H1 (cell line): ENCODE data around the gene PCDHGA2. TPM values are rescaled to one million over a fixed set of nuclear protein-coding genes. Genes with fewer than 3 reads are reported as not detected.

ENCODE experiments used
- CTCF ChIA-PET: fragments of 300-600 bp; sonication (Branson Sonifier 250); formaldehyde crosslinking; loops from one replicate; lab custom pipeline; 2021; ENCODE audit not compliant: partially characterized antibody; lab: Charles Lee
- POLR2A ChIA-PET: fragments of 300-600 bp; sonication (Branson Sonifier 250); formaldehyde crosslinking; loops from one replicate; lab custom pipeline; 2021; ENCODE audit warnings: inconsistent platforms; ENCODE audit not compliant: partially characterized antibody; lab: Charles Lee
- DNase-seq, 2 experiments: peaks; one replicate each; pipeline versions ENCODE4 v3.0.0 to v3.0.0-alpha.2; 2010 to 2022; ENCODE audit warnings: low spot score in 2 of 2, low read depth in 1 of 2, mixed read lengths in 1 of 2
- FAIRE-seq: peaks from 2 replicates; lab custom pipeline; 2011; peaks lifted over from hg19 to GRCh38; lab: Jason Lieb, UNC
- H2AFZ ChIP-seq: 2 replicates; pipeline ENCODE4 v1.8.1; 2012; ENCODE audit warnings: low read length, inconsistent platforms
- H2AK5ac ChIP-seq: 2 replicates; pipeline ENCODE4 v1.6.1; 2013; ENCODE audit warnings: low read depth, low read length
- H2BK120ac ChIP-seq: replicated peaks from 2 replicates; pipeline ENCODE3; 2013; ENCODE audit warnings: low read depth, low read length, inconsistent platforms
- H2BK12ac ChIP-seq: 2 replicates; pipeline ENCODE4 v1.6.1; 2013; ENCODE audit warnings: low read depth, low read length
- H2BK15ac ChIP-seq: 2 replicates; pipeline ENCODE4 v1.6.1; 2013; ENCODE audit warnings: low read length
- H2BK20ac ChIP-seq: 2 replicates; pipeline ENCODE4 v1.6.1; 2013; ENCODE audit warnings: low read length
- H2BK5ac ChIP-seq: 2 replicates; pipeline ENCODE4 v1.6.1; 2013; ENCODE audit warnings: low read depth, low read length
- H3K14ac ChIP-seq: 2 replicates; pipeline ENCODE4 v1.6.1; 2013; ENCODE audit warnings: inconsistent platforms; ENCODE audit not compliant: insufficient read length
- H3K18ac ChIP-seq: 2 replicates; pipeline ENCODE4 v1.6.1; 2013; ENCODE audit warnings: low read length; ENCODE audit errors: extremely low read depth
- H3K23ac ChIP-seq: 2 replicates; pipeline ENCODE4 v1.6.1; 2013; ENCODE audit warnings: inconsistent platforms; ENCODE audit not compliant: insufficient read length
- H3K23me2 ChIP-seq: 2 replicates; pipeline ENCODE4 v1.6.1; 2013; ENCODE audit warnings: low read depth, low read length
- H3K27ac ChIP-seq: 2 replicates; pipeline ENCODE4 v1.6.1; 2011; ENCODE audit warnings: low read depth, low read length, inconsistent platforms
- H3K27me3 ChIP-seq, 4 experiments: replicated peaks in 1 of 4; 1 replicate in 1 of 4; 2 replicates in 3 of 4; pipeline versions ENCODE4 v1.6.1 to v1.8.1; 2011 to 2013; ENCODE audit warnings: low read length in 3 of 4, mild to moderate bottlenecking in 3 of 4, inconsistent platforms in 2 of 4, mixed read lengths in 2 of 4, moderate library complexity in 1 of 4; ENCODE audit not compliant: control insufficient read depth in 3 of 4, insufficient read depth in 3 of 4; ENCODE audit errors: extremely low read depth in 1 of 4
- H3K36me3 ChIP-seq, 4 experiments: 2 replicates each; pipeline versions ENCODE4 v1.6.1 to v1.8.1; 2011 to 2013; ENCODE audit warnings: mild to moderate bottlenecking in 4 of 4, low read length in 3 of 4, moderate library complexity in 2 of 4, control low read depth in 1 of 4, inconsistent platforms in 1 of 4; ENCODE audit not compliant: insufficient read depth in 4 of 4, control insufficient read depth in 2 of 4
- H3K4ac ChIP-seq: replicated peaks from 2 replicates; pipeline ENCODE3; 2013; ENCODE audit warnings: low read length, low read depth, mixed read lengths, inconsistent platforms; ENCODE audit not compliant: insufficient read length
- H3K4me1 ChIP-seq, 4 experiments: replicated peaks in 1 of 4; 1 replicate in 1 of 4; 2 replicates in 3 of 4; pipeline versions ENCODE4 v1.6.1 to v1.8.1; 2011 to 2013; ENCODE audit warnings: low read length in 3 of 4, inconsistent platforms in 2 of 4, mixed read lengths in 1 of 4; ENCODE audit not compliant: insufficient read depth in 4 of 4, control insufficient read depth in 3 of 4
- H3K4me2 ChIP-seq, 2 experiments: 2 replicates each; pipeline versions ENCODE4 v1.6.1 to v1.8.1; 2011 to 2013; ENCODE audit warnings: low read depth in 2 of 2, low read length in 2 of 2, control low read depth in 1 of 2, inconsistent platforms in 1 of 2, mild to moderate bottlenecking in 1 of 2; ENCODE audit not compliant: insufficient read depth in 1 of 2
- H3K4me3 ChIP-seq, 4 experiments: fragments of 200-600, 300-600 bp in 1 of 4; sonication (generic), shearing (Covaris generic), sonication (Bioruptor Twin) in 1 of 4; 2 replicates each; pipeline versions ENCODE4 v1.5.1 to v1.8.1; 2011 to 2016; ENCODE audit warnings: low read length in 4 of 4, low read depth in 3 of 4, control low read depth in 2 of 4, inconsistent platforms in 2 of 4, mild to moderate bottlenecking in 2 of 4, mixed read lengths in 1 of 4, moderate library complexity in 1 of 4; ENCODE audit not compliant: insufficient read depth in 2 of 4; ENCODE audit errors: extremely low read depth in 1 of 4
- H3K56ac ChIP-seq: replicated peaks from 2 replicates; pipeline ENCODE3; 2013; ENCODE audit warnings: low read depth, mild to moderate bottlenecking, mixed read lengths, low read length, inconsistent platforms; ENCODE audit not compliant: insufficient read length
- H3K79me1 ChIP-seq: 2 replicates; pipeline ENCODE4 v1.6.1; 2013; ENCODE audit warnings: low read depth, low read length, control low read depth
- H3K79me2 ChIP-seq, 2 experiments: 2 replicates each; pipeline versions ENCODE4 v1.6.1 to v1.8.1; 2012 to 2013; ENCODE audit warnings: low read length in 2 of 2, mild to moderate bottlenecking in 2 of 2, inconsistent platforms in 1 of 2; ENCODE audit not compliant: insufficient read depth in 2 of 2, control insufficient read depth in 1 of 2
- H3K9ac ChIP-seq, 4 experiments: replicated peaks in 1 of 4; 1 replicate in 1 of 4; 2 replicates in 3 of 4; pipeline versions ENCODE4 v1.6.1 to v1.8.1; 2011 to 2013; ENCODE audit warnings: low read depth in 3 of 4, low read length in 3 of 4, control low read depth in 2 of 4, mild to moderate bottlenecking in 2 of 4, moderate library complexity in 2 of 4, inconsistent platforms in 1 of 4; ENCODE audit errors: extremely low read depth in 1 of 4
- H3K9me3 ChIP-seq, 2 experiments: 2 replicates each; pipeline versions ENCODE4 v1.6.1 to v1.8.1; 2012 to 2013; ENCODE audit warnings: mild to moderate bottlenecking in 2 of 2, moderate library complexity in 2 of 2, control low read depth in 1 of 2, inconsistent platforms in 1 of 2, low read depth in 1 of 2, low read length in 1 of 2, mixed read lengths in 1 of 2; ENCODE audit not compliant: insufficient read depth in 2 of 2
- H4K20me1 ChIP-seq, 2 experiments: replicated peaks in 1 of 2; 2 replicates each; pipeline versions ENCODE3 to v1.8.1; 2011 to 2013; ENCODE audit warnings: inconsistent platforms in 2 of 2, low read length in 2 of 2, mild to moderate bottlenecking in 1 of 2; ENCODE audit not compliant: insufficient read depth in 2 of 2, control insufficient read depth in 1 of 2
- H4K5ac ChIP-seq: 2 replicates; pipeline ENCODE4 v1.6.1; 2013; ENCODE audit warnings: low read length, low read depth, mixed read lengths, inconsistent platforms; ENCODE audit not compliant: insufficient read length
- H4K8ac ChIP-seq: 2 replicates; pipeline ENCODE4 v1.8.0; 2013; ENCODE audit warnings: mild to moderate bottlenecking, moderate library complexity, low read length, inconsistent platforms; ENCODE audit not compliant: insufficient read depth; ENCODE audit errors: extremely low read depth
- H4K91ac ChIP-seq: replicated peaks from 2 replicates; pipeline ENCODE3; 2013; ENCODE audit warnings: low read length, mixed read lengths, inconsistent platforms; ENCODE audit not compliant: insufficient read length
- BCL11A ChIP-seq, 2 experiments: IDR thresholded peaks; one replicate each; pipeline ENCODE4 v1.6.1; 2011; ENCODE audit warnings: low read depth in 2 of 2, low read length in 2 of 2, mild to moderate bottlenecking in 2 of 2
- CREB1 ChIP-seq: IDR thresholded peaks from 2 replicates; pipeline ENCODE4 v1.6.1; 2012; ENCODE audit warnings: inconsistent platforms
- E2F6 ChIP-seq: IDR thresholded peaks from 2 replicates; pipeline ENCODE4 v1.6.1; 2012; ENCODE audit warnings: inconsistent platforms
- EZH2 ChIP-seq: fragments of 200-600 bp; sonication (generic); IDR thresholded peaks from 2 replicates; pipeline ENCODE4 v1.7.1; 2012; ENCODE audit warnings: low read depth, mild to moderate bottlenecking, moderate library complexity, low read length, inconsistent platforms; ENCODE audit not compliant: severe bottlenecking
- GABPA ChIP-seq: IDR thresholded peaks from 2 replicates; pipeline ENCODE4 v1.6.1; 2011; ENCODE audit warnings: mild to moderate bottlenecking, low read length, moderate library complexity, borderline replicate concordance; ENCODE audit not compliant: insufficient read depth
- GTF2F1 ChIP-seq: IDR thresholded peaks from 2 replicates; pipeline ENCODE4 v1.6.1; 2012; ENCODE audit warnings: low read depth, low read length, improper control_type of control experiment, borderline replicate concordance
- NANOG ChIP-seq: IDR thresholded peaks from 2 replicates; pipeline ENCODE4 v1.6.1; 2011; ENCODE audit warnings: low read length, low read depth, mild to moderate bottlenecking, inconsistent platforms; ENCODE audit not compliant: insufficient read depth, poor library complexity, severe bottlenecking
- NRF1 ChIP-seq: IDR thresholded peaks from 2 replicates; pipeline ENCODE4 v1.6.1; 2011; ENCODE audit warnings: mild to moderate bottlenecking, low read depth, low read length, improper control_type of control experiment
- POLR2AphosphoS5 ChIP-seq: IDR thresholded peaks from 2 replicates; pipeline ENCODE4 v1.6.1; 2011; ENCODE audit warnings: low read depth, low read length
- SIRT6 ChIP-seq: IDR thresholded peaks from one replicate; pipeline ENCODE4 v1.7.1; 2012; ENCODE audit warnings: low read length, inconsistent platforms
- YY1 ChIP-seq: IDR thresholded peaks from 2 replicates; pipeline ENCODE4 v1.6.1; 2011; ENCODE audit warnings: low read depth, mild to moderate bottlenecking, low read length
- WGBS, 2 experiments: shearing (Covaris generic) in 1 of 2; methylation state at CpG; one replicate each; pipeline versions ENCODE4 v1.1.6 to v1.1.7; 2013 to 2015; ENCODE audit warnings: low lambda C conversion rate in 2 of 2, mixed read lengths in 2 of 2, inconsistent platforms in 1 of 2, low coverage in 1 of 2, missing lambda C conversion rate in 1 of 2; ENCODE audit not compliant: insufficient replicate concordance in 2 of 2, insufficient coverage in 1 of 2, insufficient read length in 1 of 2; ENCODE audit errors: extremely low coverage in 1 of 2, missing lambda C conversion rate in 1 of 2; 5-methylcytosine and 5-hydroxymethylcytosine counted together
- polyA plus RNA-seq, 7 experiments: library from polyadenylated mRNA; depleted of rRNA in 3 of 7; stranded (reverse) in 5 of 7; unstranded in 2 of 7; fragments of >200 nt in 5 of 7; fragments of 200-250 nt in 2 of 7; gene quantifications; 1 replicate in 5 of 7; 2 replicates in 1 of 7; 4 replicates in 1 of 7; pipeline versions ENCODE4 v1.2.1 to v1.2.3, GENCODE V29; 2011 to 2013; ENCODE audit warnings: missing spikeins in 2 of 7, mixed read lengths in 2 of 7
- total RNA-seq: library from RNA; stranded (reverse); fragmentation: NEBNext Ultra II Directional; extraction: Animal tissue kit (Norgen Biotek cat#: 25700); gene quantifications from 2 replicates; pipeline ENCODE4 v1.2.1, GENCODE V29; 2021
- TF ChIP-seq, protein P1 (sequence below): IDR thresholded peaks from 2 replicates; pipeline ENCODE4 v1.6.1; 2012; ENCODE audit warnings: inconsistent platforms

PCDHGA2 gene
- total and polyA plus RNA-seq, 2 of the 8 experiments (the other 6 are each of a cell fraction or from before 2014, with no cell fraction given): 0.32 to 0.39 TPM

GRCh38 chr5:141356133-141356532 is 17.6 kb downstream of the PCDHGA2 start:
- Histone ChIP-seq H3K27ac (no peak overlapping the region), H4K91ac (no peak overlapping the region), H4K5ac (no peak overlapping the region), H3K56ac (no peak overlapping the region), H3K36me3 (peaks cover 0 to 13% (median 4%) of the 10 kb centered on the region in 4 experiments; a peak in 4 of 8 replicates), H3K18ac (no peak overlapping the region), H3K79me1 (no peaks in the 10 kb centered on the region), H4K8ac (no peak overlapping the region), H2AFZ (no peak overlapping the region), H2BK12ac (no peak overlapping the region), H2BK120ac (no peak overlapping the region), H3K4me1 (0 out of 7 replicates have a peak, but pooled peaks cover 0 to 1% (median 0%) of the 10 kb centered on the region in 4 experiments), H3K23me2 (no peaks in the 10 kb centered on the region), H4K20me1 (no peaks in the 10 kb centered on the region), H3K14ac (no peak overlapping the region), H3K27me3 (no peaks in the 10 kb centered on the region), H2BK20ac (no peak overlapping the region), H2BK5ac (no peak overlapping the region), H2BK15ac (no peak overlapping the region), H3K4me3 (no peak overlapping the region), H2AK5ac (no peak overlapping the region), H3K79me2 (no peaks in the 10 kb centered on the region), H3K9me3 (peaks cover 32 to 50% of the 10 kb centered on the region in 2 experiments), H3K23ac (no peak overlapping the region), H3K9ac (no peak overlapping the region), H3K4ac (no peak overlapping the region), H3K4me2 (no peak overlapping the region)
- 95% methylated on average over 5 of the region's 5 CpGs; no CpG with 5 or more reads in 1 of the 2 experiments for WGBS, 2 experiments
- DNase-seq (no peak), FAIRE-seq (no peak)
- POLR2A ChIA-PET: interaction anchor here (0.7 kb wide), 1 partner anchor 163 kb away, joined by 3 read pairs; no protein-coding TSS in a partner anchor
- TF ChIP-seq, protein P1, sequence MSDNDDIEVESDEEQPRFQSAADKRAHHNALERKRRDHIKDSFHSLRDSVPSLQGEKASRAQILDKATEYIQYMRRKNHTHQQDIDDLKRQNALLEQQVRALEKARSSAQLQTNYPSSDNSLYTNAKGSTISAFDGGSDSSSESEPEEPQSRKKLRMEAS: no peak
- TF ChIP-seq NRF1 (no peak), BCL11A (IDR thresholded peaks at IDR 0.05; ENCODE audit: low read depth in 2 of 2, low read length in 2 of 2) (no peak), NANOG (no peak), SIRT6 (no peak), POLR2AphosphoS5 (no peak), GTF2F1 (no peak), E2F6 (no peak), YY1 (no peak), EZH2 (no peak), CREB1 (no peak), GABPA (no peak)
- CTCF ChIA-PET: interaction anchor here (0.8 to 4.4 kb wide), 34 partner anchors 8 to 280 kb away, joined by 3 to 28 read pairs (median 5); partner anchors contain the start of genes PCDHB10, PCDHB14, PCDHB15 and PCDHB2
